Activated effector memory CD4-positive, alpha-beta T cell treated with Interleukin-2 at 50 U/mL for 16 hours (primary cell): Measurements from ENCODE around the gene CD55.

ENCODE experiments used
- DNase-seq: peaks from one replicate; pipeline ENCODE4 v3.0.0-alpha.2; 2020

CD55 gene

DNA sequence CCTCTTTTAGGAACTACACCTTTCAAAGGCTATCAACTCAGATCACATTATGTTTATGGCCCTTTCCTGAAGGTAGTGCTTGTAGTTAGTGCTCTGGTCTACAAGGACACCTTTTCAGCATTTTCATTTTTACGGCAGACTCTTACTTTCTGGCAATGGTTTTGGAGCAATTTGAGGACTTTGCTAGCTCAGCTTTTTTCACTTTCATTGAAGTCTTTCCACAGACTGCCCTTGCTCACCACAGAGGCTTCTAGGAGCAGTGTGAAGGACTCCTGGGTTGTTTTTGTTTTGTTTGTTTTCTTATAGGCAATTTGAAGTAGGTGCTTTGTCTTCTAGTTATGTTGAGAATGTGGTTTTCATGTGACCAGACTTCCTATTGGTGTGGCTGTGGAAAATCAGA, 43.1 kb downstream of the CD55 start:
- no peak for DNase-seq

- no peak for DNase-seq
These were observed 43.6 kb downstream of the CD55 start for GRCh38 chr1:207365063-207365462.

DNA sequence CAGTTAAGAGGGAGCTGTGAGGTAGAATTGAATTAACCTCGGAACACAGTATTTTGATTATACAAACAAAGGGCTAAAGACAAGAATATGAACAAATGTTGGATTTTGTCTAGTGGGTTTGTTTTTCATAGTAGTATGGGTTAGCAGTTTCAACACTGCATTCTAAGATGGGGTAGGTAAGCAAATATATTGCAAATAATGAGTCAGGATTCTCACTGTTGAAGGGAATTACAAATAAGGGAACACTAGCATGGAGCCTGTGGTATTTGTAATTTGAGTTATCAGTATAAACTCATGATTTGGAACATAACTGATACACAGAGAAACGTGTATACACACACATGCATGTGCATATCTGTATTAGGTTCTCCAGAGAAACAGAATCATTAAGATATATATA, 44.5 kb downstream of the CD55 start:
- DNase-seq = no peak

DNA sequence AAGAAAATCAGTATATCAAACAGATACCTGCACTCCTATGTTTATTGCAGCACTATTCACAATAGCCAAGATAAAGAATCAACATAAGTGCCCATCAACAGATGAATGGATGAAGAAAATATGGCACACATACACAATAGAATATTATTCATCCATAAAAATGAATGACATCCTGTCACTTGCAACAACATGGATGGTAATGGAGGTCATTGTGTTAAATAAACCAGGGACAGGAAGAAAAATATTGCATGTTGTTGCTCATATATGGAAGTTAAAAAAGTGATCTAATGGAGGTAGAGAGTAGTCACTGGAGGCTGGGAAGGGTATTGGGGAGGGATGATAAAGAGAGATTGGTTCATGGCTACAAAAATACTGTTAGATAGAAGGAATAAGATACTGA, 67.2 kb downstream of the CD55 start:
- DNase-seq = no peak

DNA sequence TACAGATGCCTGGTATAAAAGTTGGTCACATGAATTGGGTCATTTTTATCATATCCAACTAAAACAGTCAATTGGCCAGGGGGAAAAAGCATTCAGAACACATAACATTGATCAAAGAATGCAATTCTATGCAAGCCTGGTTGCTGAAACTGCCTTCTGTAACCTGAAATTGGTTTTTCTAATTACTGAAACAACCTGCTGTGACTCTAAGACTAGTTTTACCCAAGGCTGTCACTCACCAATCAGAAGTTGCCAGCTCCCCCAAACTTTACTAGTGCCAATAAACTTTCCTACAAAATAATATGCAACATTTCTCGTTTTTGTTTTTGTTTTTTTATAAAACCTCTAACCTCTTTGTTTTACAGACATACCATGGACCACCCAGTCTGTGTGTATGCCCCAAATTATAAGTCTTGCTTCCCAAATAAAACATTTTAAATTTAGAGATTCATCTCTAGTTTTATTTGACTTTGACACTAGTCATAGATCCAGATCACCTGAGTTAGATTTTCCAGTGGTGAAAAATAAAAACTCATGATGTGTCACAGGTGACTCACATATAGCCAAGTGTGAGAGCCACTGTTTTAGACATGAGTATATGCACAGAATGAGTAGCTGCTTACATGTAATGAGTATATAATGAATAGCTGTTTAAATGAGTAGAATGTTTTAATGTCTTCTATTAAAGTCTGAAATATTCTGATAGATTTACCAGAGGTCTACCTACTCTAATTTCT, 68.4 kb downstream of the CD55 start:
- no peak for DNase-seq

GRCh38 chr1:207393610-207394009, 72.1 kb downstream of the CD55 start:
- DNase-seq = no peak

DNA sequence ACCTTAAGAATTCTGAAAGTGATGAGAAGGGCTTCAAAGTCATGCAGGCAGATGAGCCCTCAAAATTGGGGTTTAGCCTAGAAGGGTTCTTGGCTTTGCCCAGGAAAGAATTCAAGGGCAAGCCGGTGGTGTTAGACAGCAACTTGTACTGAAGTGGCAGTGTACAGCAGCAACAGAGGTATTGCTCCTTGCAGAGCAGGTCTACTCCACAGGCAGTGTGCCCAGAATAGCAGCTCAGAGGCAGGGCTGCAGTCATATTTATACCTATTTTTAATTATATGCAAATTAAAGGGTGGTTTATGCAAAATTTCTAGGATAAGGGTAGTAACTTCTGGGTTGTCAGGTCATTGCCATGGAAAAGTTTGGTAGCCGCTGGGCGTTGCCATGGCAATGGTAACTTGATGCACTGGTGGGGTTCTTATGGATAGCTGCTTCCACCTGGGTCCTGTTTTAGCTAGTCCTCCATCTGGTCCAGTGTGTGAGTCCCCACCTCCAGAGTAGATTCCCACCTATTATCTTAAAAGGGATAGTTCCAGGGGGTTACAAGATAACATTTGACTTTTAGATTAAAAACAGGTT, 74.8 kb downstream of the CD55 start:
- DNase-seq = no peak

DNA sequence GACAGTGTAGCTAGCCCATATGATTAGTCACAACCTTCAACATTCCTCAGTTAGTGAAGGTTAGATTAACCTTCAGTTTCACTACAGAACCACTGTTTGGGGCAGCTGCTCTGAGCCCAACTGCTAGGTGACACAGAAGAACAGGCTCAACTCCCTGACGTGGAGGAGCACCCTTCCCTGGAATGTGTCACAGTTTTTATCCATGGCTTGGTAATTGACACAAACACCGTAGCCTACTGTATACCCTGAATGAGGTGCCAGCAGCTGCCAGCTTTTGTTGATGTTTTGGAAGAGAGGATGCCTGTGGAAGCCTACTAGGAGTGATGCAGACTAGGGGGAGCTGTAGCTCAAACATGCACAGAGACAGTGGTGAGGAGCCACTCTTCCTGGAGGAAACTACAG, 76.0 kb downstream of the CD55 start:
- DNase-seq = no peak

GRCh38 chr1:207398986-207399385, 77.5 kb downstream of the CD55 start:
- DNase-seq = no peak

GRCh38 chr1:207401578-207401977, 80.1 kb downstream of the CD55 start:
- no peak for DNase-seq

DNA sequence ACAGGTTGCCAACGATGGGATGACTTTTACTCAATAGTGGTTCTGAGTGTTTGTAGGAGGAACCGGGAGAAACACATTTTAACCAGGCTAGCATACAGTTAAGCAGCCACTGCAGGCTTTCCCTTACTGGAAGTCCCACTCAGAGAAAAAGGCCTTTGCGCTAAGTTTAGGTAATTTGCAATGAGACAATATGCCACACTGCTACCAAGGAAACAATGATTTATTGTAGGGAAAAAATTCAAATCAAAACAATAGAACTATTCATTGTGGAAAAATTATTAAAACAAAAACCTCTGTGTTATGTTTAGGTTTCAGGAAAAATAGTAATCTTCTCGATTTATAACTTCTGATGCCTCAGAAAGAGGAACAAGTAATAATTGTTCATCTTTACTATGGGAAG, 81.3 kb downstream of the CD55 start:
- DNase-seq = no peak

GRCh38 chr1:207404849-207405525, 83.5 kb downstream of the CD55 start:
- DNase-seq = no peak

DNA sequence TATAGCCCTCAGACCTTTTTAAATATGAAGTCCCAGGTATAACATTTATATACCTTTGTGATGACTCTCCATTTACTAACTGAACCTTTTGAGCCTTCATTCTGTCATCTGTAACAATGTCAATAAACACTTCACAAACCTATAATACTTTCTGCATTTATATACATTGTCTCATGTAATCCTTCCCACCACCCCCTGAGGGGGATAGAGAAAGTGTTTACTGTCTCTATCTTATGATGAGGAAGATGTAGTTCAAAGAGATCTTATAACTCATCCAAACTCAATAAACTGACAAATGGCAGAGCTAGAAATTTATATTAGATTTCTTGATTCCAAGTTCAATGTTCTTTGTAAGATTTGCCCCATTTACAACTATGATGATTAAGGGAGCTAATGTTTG, 84.3 kb downstream of the CD55 start:
- no peak for DNase-seq

DNA sequence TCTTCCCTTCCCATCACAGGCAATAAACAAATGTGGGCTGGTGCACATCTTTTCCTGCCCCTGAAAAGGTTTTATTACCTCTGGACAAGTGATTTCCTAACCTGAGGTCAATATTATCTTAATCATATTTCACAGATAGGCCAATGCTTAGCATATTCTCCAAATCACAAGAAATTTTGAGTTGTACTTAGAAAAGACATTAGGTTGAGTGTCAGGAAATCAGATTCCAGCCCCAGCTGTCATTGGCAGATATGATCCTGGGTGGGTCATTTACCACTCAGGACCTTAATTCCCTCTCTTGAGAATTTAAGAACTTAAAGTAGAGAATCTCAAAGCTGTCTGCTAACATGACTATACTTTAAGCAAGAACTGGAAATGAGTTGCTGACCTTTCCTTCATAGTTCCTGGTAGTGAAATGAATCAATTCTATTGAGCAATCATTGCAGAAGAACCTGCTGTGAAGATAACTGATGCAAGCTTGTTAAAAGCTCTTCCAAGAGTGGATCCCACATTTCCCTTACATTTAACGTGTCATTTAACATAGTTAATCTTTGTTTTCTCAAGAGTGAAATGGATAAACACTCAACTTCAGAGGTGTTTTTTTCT, 86.3 kb downstream of the CD55 start:
- no peak for DNase-seq
